HG03280 (cell line): ENCODE measurements around the gene MPRIP.
"Not testable (repeated sequence)": the region's sequence is repeated elsewhere in the genome, so short reads cannot be mapped to it uniquely, and the experiment has no call there.

Source experiments
- ATAC-seq: cut with Tn5 transposase; IDR thresholded peaks from one replicate; pipeline ENCODE4 v1.9.1; 2021; ENCODE audit warnings: mild to moderate bottlenecking, moderate library complexity; ENCODE audit not compliant: unreplicated experiment

MPRIP gene

DNA sequence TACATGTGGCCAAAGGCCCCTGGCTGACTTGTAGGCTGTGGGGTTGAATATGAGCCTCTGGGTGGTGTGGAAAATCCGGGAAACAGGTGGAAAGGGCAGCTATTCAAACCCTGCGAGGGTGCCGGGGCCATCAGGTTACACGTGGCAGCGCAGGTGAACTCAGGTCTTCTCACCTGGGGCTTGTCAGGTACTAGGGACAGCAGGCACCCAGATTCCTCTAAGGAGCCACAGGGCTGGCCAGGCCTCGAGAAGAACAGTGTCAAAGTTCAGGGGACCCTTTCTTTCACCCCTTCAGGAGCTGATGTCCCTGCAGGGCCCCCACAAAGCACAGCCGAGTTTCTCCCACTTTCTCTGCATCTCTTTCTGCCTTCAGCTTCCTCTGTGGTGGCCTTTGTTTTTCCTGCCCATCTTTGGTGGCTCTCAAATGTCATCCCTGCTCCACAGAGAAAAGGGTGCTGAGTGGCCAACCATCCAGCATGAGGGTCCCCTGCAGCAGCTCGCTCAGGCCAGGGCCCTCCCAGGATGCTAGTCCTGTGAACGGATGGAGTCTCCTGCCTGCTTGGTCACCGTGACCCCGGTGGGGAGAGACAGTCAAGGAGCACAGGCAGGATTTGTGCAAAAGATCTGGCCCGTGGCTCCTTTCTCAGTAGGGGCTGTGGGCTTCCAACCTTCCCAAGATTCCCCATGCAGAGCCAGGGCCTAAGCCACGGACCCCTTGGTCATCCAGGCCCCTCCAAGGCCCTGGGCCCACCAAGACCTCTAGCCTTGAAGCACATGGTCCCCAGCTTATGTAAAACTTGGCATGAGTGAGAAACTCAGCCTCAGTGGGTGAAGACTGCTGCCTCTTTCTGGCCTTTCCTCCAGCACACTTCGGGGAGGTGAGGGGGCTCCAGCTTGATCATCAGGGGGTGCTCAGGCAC, 28.2 kb upstream of the MPRIP start:
- ATAC-seq, result not testable (repeated sequence)

DNA sequence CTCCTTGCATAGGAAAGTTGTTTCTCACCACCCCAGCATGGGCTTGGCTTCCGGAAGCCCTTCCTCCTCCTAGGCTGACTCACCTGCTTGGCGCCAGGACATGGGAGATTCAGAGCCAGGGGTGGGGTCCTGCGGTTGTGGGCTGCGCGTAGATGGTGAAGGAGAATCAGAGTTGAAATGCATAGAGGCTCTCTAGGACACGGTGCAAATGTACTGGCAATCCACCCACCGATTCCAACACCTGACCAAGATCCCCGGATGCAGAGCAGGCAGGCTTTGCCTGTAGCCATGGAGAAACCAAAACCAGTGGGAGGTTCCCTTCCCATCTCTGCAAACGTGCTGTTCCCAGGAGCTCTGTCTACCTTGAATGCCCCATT, 27.5 kb upstream of the MPRIP start:
- ATAC-seq, result not testable (repeated sequence)

GRCh38 chr17:17015230-17015629, 27.0 kb upstream of the MPRIP start:
- no peak for ATAC-seq

GRCh38 chr17:17016199-17017197, 25.8 kb upstream of the MPRIP start:
- ATAC-seq, result not testable (repeated sequence)

DNA sequence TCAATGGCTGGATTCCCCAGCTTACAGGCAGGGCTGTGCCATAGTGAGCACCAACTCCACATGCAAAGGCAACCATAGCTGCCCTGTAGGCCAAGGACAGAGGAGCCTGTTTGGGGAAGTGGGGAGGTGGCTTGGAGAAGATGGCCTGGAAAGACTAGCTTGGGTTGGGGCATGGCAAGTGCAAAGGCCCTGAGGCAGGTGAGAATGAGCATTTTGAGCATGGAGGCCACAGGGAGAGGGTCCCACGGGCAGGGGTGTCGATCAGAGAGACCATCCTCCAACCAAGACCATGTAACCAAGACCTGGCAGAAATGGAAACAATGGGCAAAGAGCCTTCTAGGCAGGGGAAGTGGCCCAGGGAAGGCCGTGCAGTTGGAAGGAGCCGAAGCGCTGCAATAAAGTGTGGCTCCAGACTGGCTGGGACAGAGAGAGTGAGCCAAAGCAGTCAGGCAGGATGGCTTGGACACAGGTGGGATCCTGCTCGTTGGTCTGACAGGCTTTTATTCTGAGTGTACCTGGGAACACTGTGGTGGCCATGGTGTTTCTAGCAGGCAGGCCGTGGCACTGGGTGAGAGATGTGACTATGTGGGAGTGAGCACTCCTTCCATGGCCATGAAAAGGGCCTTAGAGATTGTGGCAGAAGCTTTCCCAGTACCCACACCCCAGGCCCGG, 24.8 kb upstream of the MPRIP start:
- no peak for ATAC-seq

DNA sequence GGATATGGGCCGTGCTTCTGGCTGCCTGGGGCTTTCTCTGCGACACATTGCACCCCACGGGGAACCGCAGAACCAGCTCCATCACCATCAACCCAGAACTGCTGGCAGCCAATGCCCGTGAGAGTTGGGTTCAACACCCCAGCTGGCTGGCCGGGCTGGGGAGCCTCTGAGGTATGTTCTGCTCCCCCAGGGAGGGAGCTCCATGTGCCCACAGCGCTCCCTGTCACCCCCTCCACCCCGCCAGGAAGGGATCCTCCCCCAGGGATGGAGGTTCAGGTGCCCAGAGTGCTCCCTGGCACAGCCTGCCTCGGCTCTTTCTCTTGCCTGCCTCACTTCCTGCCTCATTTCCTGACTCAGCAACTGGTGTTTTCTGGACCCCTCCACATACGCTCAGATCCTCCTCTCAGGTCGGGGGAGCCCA, 24.2 kb upstream of the MPRIP start:
- ATAC-seq, result no peak

DNA sequence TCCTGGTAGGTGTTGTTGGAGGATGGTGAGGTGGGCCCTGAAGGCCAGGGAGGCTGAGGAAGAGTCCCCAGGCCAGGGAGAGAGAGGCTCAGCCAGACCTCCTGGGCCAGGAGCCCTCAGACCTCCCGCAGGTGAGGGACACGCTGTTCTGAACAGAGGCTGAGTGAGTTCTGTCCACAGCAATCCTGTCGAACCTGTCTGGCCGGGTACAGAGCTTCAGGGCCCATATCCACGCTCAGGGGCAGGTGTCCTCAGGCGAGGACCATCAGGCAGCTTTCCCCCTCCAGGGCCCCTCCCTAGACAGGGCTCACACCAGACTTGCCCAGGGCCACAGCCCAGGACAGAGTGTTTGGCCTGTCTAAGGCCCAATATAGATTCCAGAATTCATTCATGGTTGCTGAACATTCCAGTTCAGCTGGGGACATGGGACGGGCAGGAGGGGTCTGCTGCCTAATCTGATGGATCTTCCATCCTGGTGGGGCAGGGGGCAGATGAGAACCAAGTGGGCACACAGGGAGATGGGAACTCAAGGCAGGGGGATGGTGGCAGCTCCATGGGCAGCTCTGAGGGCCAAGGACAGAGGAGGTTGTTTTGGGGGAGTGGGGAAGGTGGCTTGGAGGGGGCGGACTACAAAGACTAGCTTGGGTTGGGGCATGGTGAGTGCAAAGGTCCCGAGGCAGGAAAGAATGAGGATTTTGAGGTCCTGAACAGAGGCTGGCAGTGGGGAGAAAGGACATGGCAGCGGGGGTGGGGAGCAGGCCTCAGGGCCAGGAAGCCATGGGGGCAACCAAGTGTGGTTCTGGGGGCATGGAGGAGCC, 23.4 kb upstream of the MPRIP start:
- ATAC-seq, result no peak

DNA sequence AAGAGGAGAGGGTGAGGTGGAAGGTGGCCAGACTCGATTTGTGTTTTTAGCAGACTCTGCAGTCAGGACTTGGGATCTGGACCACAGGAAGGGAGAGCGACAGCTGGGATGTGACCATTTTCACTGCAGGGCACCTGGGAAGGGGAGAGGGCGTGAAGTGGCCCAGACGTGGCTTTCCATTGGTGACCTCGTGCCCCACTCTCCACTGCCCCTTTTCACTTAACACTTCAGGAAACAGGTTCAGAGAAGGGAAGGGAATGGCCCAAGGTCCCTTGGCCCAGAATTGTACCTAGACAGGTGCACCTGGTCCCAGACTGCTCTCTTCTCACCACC, 22.9 kb upstream of the MPRIP start:
- no peak for ATAC-seq

- ATAC-seq, result no peak
These were observed 22.3 kb upstream of the MPRIP start for GRCh38 chr17:17019891-17020456.

GRCh38 chr17:17020821-17021193, 21.4 kb upstream of the MPRIP start:
- ATAC-seq, result no peak

- no peak for ATAC-seq
These were observed 20.9 kb upstream of the MPRIP start for GRCh38 chr17:17021194-17021863.

DNA sequence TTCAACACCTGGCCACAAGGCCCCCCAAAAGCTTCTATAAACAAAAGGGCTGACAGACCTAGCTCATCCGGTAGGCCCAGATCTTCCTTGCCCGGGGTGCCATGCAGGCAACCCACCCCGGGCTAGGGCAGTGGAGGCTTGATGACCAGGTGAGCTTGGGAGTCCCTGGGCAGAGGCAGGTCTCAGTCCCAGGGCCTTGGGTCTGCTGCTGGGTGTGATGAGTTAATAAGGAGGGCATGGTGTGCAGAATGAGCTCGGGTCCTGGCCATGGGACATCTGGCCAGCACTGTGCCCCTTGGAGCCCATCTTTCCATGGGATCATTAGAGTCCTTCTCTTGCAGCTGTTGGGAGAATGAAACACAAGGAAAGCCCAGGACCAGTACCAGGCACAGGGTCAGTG, 20.2 kb upstream of the MPRIP start:
- ATAC-seq, result no peak

- ATAC-seq, result no peak
These were observed 19.8 kb upstream of the MPRIP start for GRCh38 chr17:17022456-17022855.

- ATAC-seq, result no peak
These were observed 17.4 kb upstream of the MPRIP start for GRCh38 chr17:17024778-17025300.

- no peak for ATAC-seq
These were observed 16.6 kb upstream of the MPRIP start for GRCh38 chr17:17025621-17026020.

DNA sequence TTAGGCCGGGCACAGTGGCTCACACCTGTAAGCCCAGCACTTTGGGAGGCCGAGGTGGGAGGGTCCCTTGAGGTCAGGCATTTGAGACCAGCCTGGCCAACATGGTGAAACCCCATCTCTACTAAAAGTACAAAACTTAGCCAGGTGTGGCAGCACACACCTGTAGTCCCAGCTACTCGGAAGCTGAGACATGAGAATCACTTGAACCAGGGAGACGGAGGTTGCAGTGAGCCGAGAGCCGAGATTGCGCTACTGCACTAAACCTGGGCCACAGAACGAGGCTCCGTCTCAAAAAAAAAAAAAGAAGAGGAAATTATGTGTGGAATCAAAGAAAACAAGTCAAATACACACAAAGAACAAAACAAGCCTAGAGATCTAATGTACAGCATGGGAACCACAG, 16.1 kb upstream of the MPRIP start:
- ATAC-seq, result no peak

DNA sequence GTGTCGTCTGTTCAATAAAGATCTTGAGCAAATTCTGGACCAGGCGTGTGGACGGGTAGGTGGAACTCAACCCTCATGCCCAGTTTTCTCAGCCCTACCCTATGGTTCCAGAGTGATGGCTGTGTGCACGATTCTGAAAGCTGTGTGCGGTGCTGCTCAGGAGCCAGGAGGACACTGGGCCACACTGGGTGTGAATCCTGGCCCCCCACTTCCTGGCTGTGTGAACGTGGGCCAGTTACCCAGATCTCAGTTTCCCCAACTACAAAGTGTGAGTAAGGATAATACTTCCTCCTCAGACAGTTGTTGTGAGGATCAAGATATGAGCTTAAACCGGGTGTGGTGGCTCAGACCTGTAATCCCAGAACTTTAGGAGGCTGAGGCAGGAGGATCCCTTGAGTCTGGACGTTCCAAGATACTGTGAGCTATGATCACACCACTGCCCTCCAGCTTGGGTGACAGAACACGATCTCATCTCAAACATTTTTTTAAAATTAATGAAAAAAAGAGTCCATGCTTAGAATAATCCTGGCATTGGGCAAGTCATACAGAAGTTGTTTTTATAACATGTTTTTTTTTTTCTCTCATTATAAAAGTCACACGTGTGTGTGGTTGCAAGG, 14.7 kb upstream of the MPRIP start:
- no peak for ATAC-seq

DNA sequence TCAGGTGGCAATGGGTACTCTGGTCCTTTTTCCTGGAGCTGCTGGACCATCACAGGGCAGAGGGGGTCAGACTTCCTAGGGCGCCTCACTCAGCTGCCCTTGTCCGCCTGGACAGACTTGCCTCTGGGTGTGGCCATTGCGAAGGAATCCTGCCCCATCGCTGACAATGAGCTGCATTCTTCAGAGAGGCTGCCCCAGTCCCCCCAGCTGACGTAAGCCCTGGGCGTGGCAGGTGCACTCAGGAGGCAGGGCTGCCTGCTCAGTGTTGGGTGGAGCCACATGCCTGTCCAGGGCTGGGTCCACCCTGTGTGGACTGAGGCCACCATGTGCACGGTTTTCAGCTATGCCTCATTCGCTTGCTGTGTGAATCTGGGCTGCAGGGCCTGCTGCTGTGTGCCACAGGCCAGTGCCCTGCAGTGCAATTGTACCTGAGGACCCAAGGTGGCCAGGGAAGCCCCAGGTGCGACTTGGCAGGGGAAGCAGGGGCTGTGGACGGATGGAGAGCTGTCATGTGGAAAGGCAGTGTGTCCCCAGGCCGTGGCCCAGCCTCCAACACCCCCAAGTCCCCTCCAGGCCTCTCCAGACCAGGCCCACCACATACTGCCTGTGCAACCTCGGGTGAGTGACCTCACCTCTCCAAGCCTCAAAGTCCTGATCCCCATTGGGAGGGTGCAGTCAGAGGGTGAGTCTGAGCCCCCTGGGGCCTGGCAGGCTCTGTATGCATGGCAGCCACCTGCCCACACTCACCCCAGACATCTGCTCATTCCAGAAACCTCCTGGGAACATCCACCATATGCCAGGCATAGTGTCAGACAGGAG, 14.0 kb upstream of the MPRIP start:
- ATAC-seq, result no peak
